Islet of Langerhans (tissue), 1 donor: ENCODE measurements around the gene ADAMTS17.

Source experiments
- FAIRE-seq: peaks from one replicate; lab custom pipeline; 2011; peaks lifted over from hg19 to GRCh38; lab: Jason Lieb, UNC

The ADAMTS17 gene

GRCh38 chr15:99973351-99973750, 368.4 kb downstream of the ADAMTS17 start:
- FAIRE-seq: no peak

GRCh38 chr15:99970891-99971430, 370.8 kb downstream of the ADAMTS17 start:
- FAIRE-seq: no peak

- FAIRE-seq: no peak
These were observed 372.4 kb downstream of the ADAMTS17 start for GRCh38 chr15:99969261-99969920.

GRCh38 chr15:99967841-99968371, 373.9 kb downstream of the ADAMTS17 start:
- no peak for FAIRE-seq

GRCh38 chr15:99966815-99967214, 375.0 kb downstream of the ADAMTS17 start:
- no peak for FAIRE-seq

GRCh38 chr15:99965376-99965775, 376.4 kb downstream of the ADAMTS17 start:
- FAIRE-seq: no peak

GRCh38 chr15:99963976-99964375, 377.8 kb downstream of the ADAMTS17 start:
- FAIRE-seq: no peak

- FAIRE-seq: no peak
These were observed 378.5 kb downstream of the ADAMTS17 start for GRCh38 chr15:99963096-99963825.

GRCh38 chr15:99962006-99962561, 379.7 kb downstream of the ADAMTS17 start:
- no peak for FAIRE-seq

GRCh38 chr15:99961011-99961441, 380.7 kb downstream of the ADAMTS17 start:
- no peak for FAIRE-seq

GRCh38 chr15:99959326-99959725, 382.4 kb downstream of the ADAMTS17 start:
- FAIRE-seq: no peak

GRCh38 chr15:99958426-99959097, 383.2 kb downstream of the ADAMTS17 start:
- no peak for FAIRE-seq

GRCh38 chr15:99957642-99958013, 384.1 kb downstream of the ADAMTS17 start:
- no peak for FAIRE-seq

- no peak for FAIRE-seq
These were observed 384.7 kb downstream of the ADAMTS17 start for GRCh38 chr15:99956820-99957641.

GRCh38 chr15:99956022-99956775, 385.6 kb downstream of the ADAMTS17 start:
- FAIRE-seq: no peak

- FAIRE-seq: no peak
These were observed 386.2 kb downstream of the ADAMTS17 start for GRCh38 chr15:99955532-99955931.

- FAIRE-seq: no peak
These were observed 386.6 kb downstream of the ADAMTS17 start for GRCh38 chr15:99955181-99955525.

- FAIRE-seq: no peak
These were observed 387.2 kb downstream of the ADAMTS17 start for GRCh38 chr15:99954361-99955180.

GRCh38 chr15:99953886-99954285, 387.9 kb downstream of the ADAMTS17 start:
- FAIRE-seq: no peak

- FAIRE-seq: no peak
These were observed 390.3 kb downstream of the ADAMTS17 start for GRCh38 chr15:99951511-99951910.
